ENCODE data around the gene TFF3.

TFF3 gene

GRCh38 chr21:42279341-42279871 is 35.8 kb downstream of the TFF3 start:
- Histone ChIP-seq H3K9me3 (ENCODE audit: low read depth, low read length) (no peaks in the 10 kb centered on the region), H3K4me3 (no peak overlapping the region), H3K27ac (no peak overlapping the region), H3K9ac (ENCODE audit: insufficient read length) (no peak overlapping the region), H3K36me3 (ENCODE audit: insufficient read depth, low read length) (no peaks in the 10 kb centered on the region)
- no peak for TF ChIP-seq FOXP2 (optimal IDR thresholded peaks at IDR 0.05; ENCODE audit: control extremely low read depth, extremely low read length, insufficient read depth)
- no peak for DNase-seq (ENCODE audit: low read depth, low spot score)

GRCh38 chr21:42278451-42279149 is 36.6 kb downstream of the TFF3 start:
- no peak for DNase-seq (ENCODE audit: low read depth, low spot score)
- no peak overlapping the region for H3K27ac ChIP-seq
- H3K9ac ChIP-seq (ENCODE audit: insufficient read length), result no peak overlapping the region
- H3K4me3 ChIP-seq, result no peak overlapping the region
- no peaks in the 10 kb centered on the region for H3K36me3 ChIP-seq (ENCODE audit: insufficient read depth, low read length)
- no peaks in the 10 kb centered on the region for H3K9me3 ChIP-seq (ENCODE audit: low read depth, low read length)
- no peak for TF ChIP-seq EZH2 (IDR thresholded peaks at IDR 0.05)
- no peak for TF ChIP-seq FOXP2 (optimal IDR thresholded peaks at IDR 0.05; ENCODE audit: control extremely low read depth, extremely low read length, insufficient read depth)
- no peak for TF ChIP-seq POLR2AphosphoS5 (IDR thresholded peaks at IDR 0.05; ENCODE audit: borderline replicate concordance, low read depth, low read length)

- Histone ChIP-seq H3K36me3 (ENCODE audit: insufficient read depth, low read length) (no peaks in the 10 kb centered on the region), H3K4me3 (no peak overlapping the region), H3K27ac (no peak overlapping the region), H3K9ac (ENCODE audit: insufficient read length) (no peak overlapping the region), H3K9me3 (ENCODE audit: low read depth, low read length) (no peaks in the 10 kb centered on the region)
- TF ChIP-seq POLR2AphosphoS5 (IDR thresholded peaks at IDR 0.05; ENCODE audit: borderline replicate concordance, low read depth, low read length) (no peak), EZH2 (IDR thresholded peaks at IDR 0.05) (no peak), FOXP2 (optimal IDR thresholded peaks at IDR 0.05; ENCODE audit: control extremely low read depth, extremely low read length, insufficient read depth) (no peak)
- no peak for DNase-seq (ENCODE audit: low read depth, low spot score)
These were observed 37.6 kb downstream of the TFF3 start for GRCh38 chr21:42277593-42277992.

GRCh38 chr21:42276526-42277154 is 38.6 kb downstream of the TFF3 start:
- no peak overlapping the region for H3K4me3 ChIP-seq
- H3K9me3 ChIP-seq (ENCODE audit: low read depth, low read length), result no peaks in the 10 kb centered on the region
- DNase-seq (ENCODE audit: low read depth, low spot score), result no peak
- no peak overlapping the region for H3K9ac ChIP-seq (ENCODE audit: insufficient read length)
- no peak overlapping the region for H3K27ac ChIP-seq
- TF ChIP-seq EZH2 (IDR thresholded peaks at IDR 0.05), result no peak
- TF ChIP-seq FOXP2 (optimal IDR thresholded peaks at IDR 0.05; ENCODE audit: control extremely low read depth, extremely low read length, insufficient read depth), result no peak
- no peak for TF ChIP-seq POLR2AphosphoS5 (IDR thresholded peaks at IDR 0.05; ENCODE audit: borderline replicate concordance, low read depth, low read length)
- H3K36me3 ChIP-seq (ENCODE audit: insufficient read depth, low read length), result no peaks in the 10 kb centered on the region

- no peak for DNase-seq (ENCODE audit: low read depth, low spot score)
- Histone ChIP-seq H3K27ac (no peak overlapping the region), H3K36me3 (ENCODE audit: insufficient read depth, low read length) (no peaks in the 10 kb centered on the region), H3K4me3 (no peak overlapping the region), H3K9me3 (ENCODE audit: low read depth, low read length) (no peaks in the 10 kb centered on the region), H3K9ac (ENCODE audit: insufficient read length) (no peak overlapping the region)
- TF ChIP-seq FOXP2 (optimal IDR thresholded peaks at IDR 0.05; ENCODE audit: control extremely low read depth, extremely low read length, insufficient read depth), result no peak
- no peak for TF ChIP-seq POLR2AphosphoS5 (IDR thresholded peaks at IDR 0.05; ENCODE audit: borderline replicate concordance, low read depth, low read length)
- no peak for TF ChIP-seq EZH2 (IDR thresholded peaks at IDR 0.05)
These were observed 39.1 kb downstream of the TFF3 start for GRCh38 chr21:42276076-42276475.

- no peak overlapping the region for H3K4me3 ChIP-seq
- H3K36me3 ChIP-seq (ENCODE audit: insufficient read depth, low read length), result no peaks in the 10 kb centered on the region
- H3K9ac ChIP-seq (ENCODE audit: insufficient read length), result no peak overlapping the region
- DNase-seq (ENCODE audit: low read depth, low spot score), result no peak
- no peak overlapping the region for H3K27ac ChIP-seq
- H3K9me3 ChIP-seq (ENCODE audit: low read depth, low read length), result no peaks in the 10 kb centered on the region
- TF ChIP-seq FOXP2 (optimal IDR thresholded peaks at IDR 0.05; ENCODE audit: control extremely low read depth, extremely low read length, insufficient read depth), result no peak
- no peak for TF ChIP-seq POLR2AphosphoS5 (IDR thresholded peaks at IDR 0.05; ENCODE audit: borderline replicate concordance, low read depth, low read length)
- TF ChIP-seq EZH2 (IDR thresholded peaks at IDR 0.05), result no peak
These were observed 42.1 kb downstream of the TFF3 start for GRCh38 chr21:42272984-42273600.

GRCh38 chr21:42272109-42272962 is 42.9 kb downstream of the TFF3 start:
- no peak for DNase-seq (ENCODE audit: low read depth, low spot score)
- Histone ChIP-seq H3K9me3 (ENCODE audit: low read depth, low read length) (no peaks in the 10 kb centered on the region), H3K9ac (ENCODE audit: insufficient read length) (no peak overlapping the region), H3K27ac (no peak overlapping the region), H3K36me3 (ENCODE audit: insufficient read depth, low read length) (no peaks in the 10 kb centered on the region), H3K4me3 (no peak overlapping the region)
- TF ChIP-seq FOXP2 (optimal IDR thresholded peaks at IDR 0.05; ENCODE audit: control extremely low read depth, extremely low read length, insufficient read depth), result no peak
- TF ChIP-seq POLR2AphosphoS5 (IDR thresholded peaks at IDR 0.05; ENCODE audit: borderline replicate concordance, low read depth, low read length), result no peak
- TF ChIP-seq EZH2 (IDR thresholded peaks at IDR 0.05), result no peak

GRCh38 chr21:42271065-42271464 is 44.1 kb downstream of the TFF3 start:
- Histone ChIP-seq H3K9ac (ENCODE audit: insufficient read length) (no peak overlapping the region), H3K27ac (no peak overlapping the region), H3K36me3 (ENCODE audit: insufficient read depth, low read length) (no peaks in the 10 kb centered on the region), H3K4me3 (no peak overlapping the region), H3K9me3 (ENCODE audit: low read depth, low read length) (no peaks in the 10 kb centered on the region)
- TF ChIP-seq POLR2AphosphoS5 (IDR thresholded peaks at IDR 0.05; ENCODE audit: borderline replicate concordance, low read depth, low read length) (no peak), EZH2 (IDR thresholded peaks at IDR 0.05) (no peak), FOXP2 (optimal IDR thresholded peaks at IDR 0.05; ENCODE audit: control extremely low read depth, extremely low read length, insufficient read depth) (no peak)
- no peak for DNase-seq (ENCODE audit: low read depth, low spot score)

Data from SK-N-MC (cell line).